Vagina (tissue), 2 donors: ENCODE results near the gene CPA1. TPM values are rescaled to one million over a fixed set of nuclear protein-coding genes. Genes with fewer than 3 reads are reported as not detected.

Experiments
- DNase-seq, 2 donors: peaks; one replicate each; pipeline ENCODE4 v3.0.0-alpha.2; 2017; ENCODE audit errors: extremely low spot score in 2 of 2
- H3K27ac ChIP-seq: fragments of 200-600 bp; sonication (generic); one replicate; pipeline ENCODE4 v1.5.1; 2019
- H3K27me3 ChIP-seq: fragments of 200-600 bp; sonication (generic); one replicate; pipeline ENCODE4 v1.5.1; 2019
- H3K36me3 ChIP-seq, 2 donors: fragments of 200-600 bp; sonication (generic); one replicate each; pipeline ENCODE4 v1.5.1; 2017 to 2019
- H3K4me1 ChIP-seq: fragments of 200-600 bp; sonication (generic); one replicate; pipeline ENCODE4 v1.5.1; 2019
- H3K4me3 ChIP-seq, 2 donors: fragments of 200-600 bp; sonication (generic); 1 replicate in 1 of 2; 2 replicates in 1 of 2; pipeline ENCODE4 v1.5.1; 2016 to 2019
- H3K9me3 ChIP-seq: fragments of 200-600 bp; sonication (generic); one replicate; pipeline ENCODE4 v1.5.1; 2019
- POLR2A ChIP-seq, 2 donors: fragments of 450-650 bp; IDR thresholded peaks; one replicate each; pipeline ENCODE4 v1.6.1; 2017; ENCODE audit warnings: antibody characterized with exemption in 2 of 2, mild to moderate bottlenecking in 2 of 2, moderate library complexity in 2 of 2
- POLR2AphosphoS5 ChIP-seq, 2 donors: sonication (generic); formaldehyde crosslinking; IDR thresholded peaks; one replicate each; pipeline ENCODE4 v1.9.0; 2017; ENCODE audit warnings: antibody characterized with exemption in 2 of 2, mild to moderate bottlenecking in 2 of 2, low read depth in 1 of 2; ENCODE audit not compliant: insufficient read depth in 1 of 2
- intact Hi-C: fragments of 100-400 bp; cut with DNase I; formaldehyde crosslinking; loops from one replicate; pipeline ENCODE4 v1.15.1; 2023
- total RNA-seq: library from RNA; depleted of rRNA; stranded (reverse); fragments of >200 nt; gene quantifications from one replicate; pipeline ENCODE4 v1.2.3, GENCODE V29; 2016
- TF ChIP-seq, protein P1 (sequence below), 3 experiments: fragments of 450-650 bp in 2 of 3; fragments of 200-600 bp in 1 of 3; sonication (generic) in 1 of 3; IDR thresholded peaks; one replicate each; pipeline ENCODE4 v1.5.1; 2017 to 2019; ENCODE audit warnings: antibody characterized with exemption in 3 of 3, mild to moderate bottlenecking in 2 of 3, moderate library complexity in 2 of 3

CPA1 gene
- total RNA-seq, 1 donor from 2014 or later = not detected

DNA sequence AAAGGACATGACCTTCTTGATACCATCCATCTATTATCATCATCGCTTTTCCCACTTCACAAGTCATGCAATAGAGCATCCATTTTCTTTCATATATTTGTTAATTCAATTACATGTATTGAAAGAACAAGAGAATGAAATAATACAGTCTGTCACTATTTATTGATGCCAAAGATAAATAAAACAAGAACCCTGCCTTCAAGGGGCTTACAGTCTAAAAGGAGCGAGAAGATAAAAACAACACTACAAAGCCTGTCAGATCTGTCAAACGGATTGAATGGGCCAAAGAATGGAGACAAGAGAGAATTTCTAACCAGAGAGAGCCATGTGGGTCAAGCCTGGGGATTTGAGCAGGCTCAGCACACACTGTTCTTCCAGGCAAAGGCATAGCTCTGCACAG, 19.8 kb upstream of the CPA1 start:
- Histone ChIP-seq H3K9me3 (no peaks in the 10 kb centered on the region), H3K27ac (no peak overlapping the region), H3K4me3 (no peak overlapping the region), H3K27me3 (no peaks in the 10 kb centered on the region), H3K36me3 (no peaks in the 10 kb centered on the region), H3K4me1 (peaks cover 25% of the 10 kb centered on the region)
- TF ChIP-seq POLR2A (IDR thresholded peaks at IDR 0.05) (no peak), POLR2AphosphoS5 (IDR thresholded peaks at IDR 0.05; ENCODE audit: insufficient read depth in 1 of 2, low read depth in 1 of 2) (no peak)
- TF ChIP-seq, protein P1, sequence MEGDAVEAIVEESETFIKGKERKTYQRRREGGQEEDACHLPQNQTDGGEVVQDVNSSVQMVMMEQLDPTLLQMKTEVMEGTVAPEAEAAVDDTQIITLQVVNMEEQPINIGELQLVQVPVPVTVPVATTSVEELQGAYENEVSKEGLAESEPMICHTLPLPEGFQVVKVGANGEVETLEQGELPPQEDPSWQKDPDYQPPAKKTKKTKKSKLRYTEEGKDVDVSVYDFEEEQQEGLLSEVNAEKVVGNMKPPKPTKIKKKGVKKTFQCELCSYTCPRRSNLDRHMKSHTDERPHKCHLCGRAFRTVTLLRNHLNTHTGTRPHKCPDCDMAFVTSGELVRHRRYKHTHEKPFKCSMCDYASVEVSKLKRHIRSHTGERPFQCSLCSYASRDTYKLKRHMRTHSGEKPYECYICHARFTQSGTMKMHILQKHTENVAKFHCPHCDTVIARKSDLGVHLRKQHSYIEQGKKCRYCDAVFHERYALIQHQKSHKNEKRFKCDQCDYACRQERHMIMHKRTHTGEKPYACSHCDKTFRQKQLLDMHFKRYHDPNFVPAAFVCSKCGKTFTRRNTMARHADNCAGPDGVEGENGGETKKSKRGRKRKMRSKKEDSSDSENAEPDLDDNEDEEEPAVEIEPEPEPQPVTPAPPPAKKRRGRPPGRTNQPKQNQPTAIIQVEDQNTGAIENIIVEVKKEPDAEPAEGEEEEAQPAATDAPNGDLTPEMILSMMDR (IDR thresholded peaks at IDR 0.05) = no peak
- intact Hi-C loops = no loop called here
- DNase-seq = no peak

DNA sequence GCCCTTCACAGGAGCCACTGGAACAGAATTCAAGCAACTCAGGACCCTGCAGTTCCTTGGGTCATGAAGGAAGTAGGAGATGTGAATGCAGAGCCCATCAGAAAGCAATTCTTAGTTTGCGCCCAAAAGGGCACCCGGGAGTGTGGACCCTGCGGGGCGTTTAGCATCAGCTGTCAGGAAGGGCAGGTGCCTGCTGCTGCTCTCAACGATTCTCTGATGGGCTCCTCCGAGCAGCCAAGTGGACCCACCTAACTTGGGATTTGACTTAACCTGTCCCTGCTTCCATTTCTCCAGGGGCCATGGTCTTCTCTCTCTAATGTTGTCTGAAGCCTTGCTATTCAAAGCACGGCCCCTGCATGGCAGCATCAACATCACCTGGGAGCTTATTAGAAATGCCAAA, 18.6 kb upstream of the CPA1 start:
- intact Hi-C loops = no loop called here
- TF ChIP-seq, protein P1 (IDR thresholded peaks at IDR 0.05) = no peak
- TF ChIP-seq POLR2A (IDR thresholded peaks at IDR 0.05) (no peak), POLR2AphosphoS5 (IDR thresholded peaks at IDR 0.05; ENCODE audit: insufficient read depth in 1 of 2, low read depth in 1 of 2) (no peak)
- Histone ChIP-seq H3K27me3 (no peaks in the 10 kb centered on the region), H3K36me3 (no peaks in the 10 kb centered on the region), H3K9me3 (no peaks in the 10 kb centered on the region), H3K27ac (no peak overlapping the region), H3K4me3 (no peak overlapping the region), H3K4me1 (peaks cover 13% of the 10 kb centered on the region)
- DNase-seq = no peak

DNA sequence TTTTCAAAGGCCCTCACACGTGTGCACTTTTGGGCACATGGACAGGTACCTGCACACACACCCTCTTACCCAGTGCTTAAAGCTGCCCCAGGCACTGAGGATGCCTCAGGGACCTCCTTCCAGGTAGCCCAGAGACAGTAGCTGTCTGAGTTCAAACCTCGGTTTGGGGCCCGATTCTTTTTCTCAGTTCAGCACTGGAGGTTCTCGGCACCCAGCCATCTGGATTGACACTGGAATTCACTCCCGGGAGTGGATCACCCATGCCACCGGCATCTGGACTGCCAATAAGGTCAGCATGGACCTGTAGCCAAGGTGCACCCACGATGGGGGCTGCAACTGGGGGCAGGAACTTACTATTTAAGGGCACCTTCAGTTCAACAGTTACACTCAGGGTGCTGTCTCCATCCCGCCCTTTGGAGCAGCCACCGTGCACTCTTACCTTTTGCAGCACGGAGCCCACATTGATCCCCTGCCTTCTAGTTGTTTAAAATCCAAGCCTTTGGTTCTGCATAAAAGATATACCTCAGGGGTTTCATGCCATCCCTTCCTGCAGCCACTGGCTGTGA, 18.0 kb upstream of the CPA1 start:
- Histone ChIP-seq H3K4me1 (peaks cover 7% of the 10 kb centered on the region), H3K36me3 (no peaks in the 10 kb centered on the region), H3K27ac (no peak overlapping the region), H3K9me3 (no peaks in the 10 kb centered on the region), H3K4me3 (no peak overlapping the region), H3K27me3 (no peaks in the 10 kb centered on the region)
- intact Hi-C loops = no loop called here
- DNase-seq = no peak
- TF ChIP-seq POLR2A (IDR thresholded peaks at IDR 0.05) (no peak), POLR2AphosphoS5 (IDR thresholded peaks at IDR 0.05; ENCODE audit: insufficient read depth in 1 of 2, low read depth in 1 of 2) (no peak)
- TF ChIP-seq, protein P1 (IDR thresholded peaks at IDR 0.05) = no peak

DNA sequence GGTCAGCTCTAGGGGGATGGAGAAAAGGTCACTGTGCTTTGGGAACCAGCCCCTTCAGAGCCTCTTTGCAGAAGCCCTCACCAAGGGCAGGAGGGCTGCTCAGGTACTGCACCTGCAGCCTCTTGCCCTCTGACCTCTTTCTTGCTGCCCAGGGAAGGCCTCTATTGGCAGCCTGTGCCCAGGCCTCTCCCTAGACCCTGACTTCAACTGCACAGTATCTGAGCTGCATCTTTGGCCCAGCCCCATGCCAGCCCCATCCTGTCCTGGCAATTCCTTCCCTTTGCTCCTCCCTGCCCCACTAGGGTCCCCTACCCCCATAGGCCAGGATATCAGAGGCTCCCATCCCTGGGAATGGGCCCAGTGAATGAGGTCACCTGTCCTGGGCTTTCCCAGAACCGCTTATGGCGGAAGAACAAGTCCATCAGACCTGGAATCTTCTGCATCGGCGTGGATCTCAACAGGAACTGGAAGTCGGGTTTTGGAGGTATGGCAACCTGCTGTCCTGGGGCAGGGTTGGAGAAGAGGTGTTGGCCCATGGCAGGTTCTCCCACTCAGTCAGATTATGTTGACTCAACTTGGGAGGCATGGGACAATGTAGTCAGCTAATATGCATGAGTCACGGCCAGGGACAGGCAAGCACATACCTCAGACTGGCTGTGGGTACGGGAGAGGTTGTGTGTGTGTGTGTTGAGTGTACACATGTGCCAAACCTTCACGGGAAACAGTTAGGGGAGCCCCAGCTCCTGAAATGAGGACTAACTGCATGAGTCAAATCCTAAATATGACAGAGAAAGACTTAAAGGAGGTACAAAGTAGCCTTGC, 17.1 kb upstream of the CPA1 start:
- DNase-seq = no peak
- H3K36me3 ChIP-seq = no peaks in the 10 kb centered on the region
- no peak overlapping the region for H3K27ac ChIP-seq
- H3K4me1 ChIP-seq = peaks cover 4% of the 10 kb centered on the region
- no peaks in the 10 kb centered on the region for H3K9me3 ChIP-seq
- TF ChIP-seq POLR2A (IDR thresholded peaks at IDR 0.05) (no peak), POLR2AphosphoS5 (IDR thresholded peaks at IDR 0.05; ENCODE audit: insufficient read depth in 1 of 2, low read depth in 1 of 2) (peak in 1 of 2 donors; percentile 63)
- TF ChIP-seq, protein P1 (IDR thresholded peaks at IDR 0.05) = no peak
- intact Hi-C loops = no loop called here
- no peaks in the 10 kb centered on the region for H3K27me3 ChIP-seq
- no peak overlapping the region for H3K4me3 ChIP-seq

DNA sequence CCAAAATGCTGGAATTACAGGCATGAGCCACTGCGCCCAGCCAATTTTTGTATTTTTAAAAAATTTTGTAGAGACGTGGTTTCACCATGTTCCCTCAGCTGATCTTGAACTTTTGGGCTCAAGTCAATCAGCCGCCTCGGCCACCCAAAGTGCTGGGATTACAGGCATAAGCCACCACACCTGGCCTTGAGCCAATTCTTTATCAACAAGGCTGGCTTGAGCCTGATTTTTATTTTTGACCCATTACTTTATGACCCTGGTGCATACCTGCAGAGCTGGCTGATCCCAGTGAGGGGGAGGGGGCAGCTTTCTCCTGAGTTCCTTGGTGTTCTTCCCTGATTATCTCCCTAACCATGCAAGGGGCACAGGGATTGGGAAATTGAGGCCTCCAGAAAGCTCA, 15.8 kb upstream of the CPA1 start:
- Histone ChIP-seq H3K9me3 (no peaks in the 10 kb centered on the region), H3K4me1 (peaks cover 13% of the 10 kb centered on the region), H3K27me3 (no peaks in the 10 kb centered on the region), H3K36me3 (no peaks in the 10 kb centered on the region), H3K4me3 (no peak overlapping the region), H3K27ac (no peak overlapping the region)
- TF ChIP-seq POLR2A (IDR thresholded peaks at IDR 0.05) = no peak
- TF ChIP-seq POLR2AphosphoS5 (IDR thresholded peaks at IDR 0.05; ENCODE audit: insufficient read depth in 1 of 2, low read depth in 1 of 2) = no peak
- TF ChIP-seq, protein P1 (IDR thresholded peaks at IDR 0.05) = no peak
- no peak for DNase-seq
- intact Hi-C loops = no loop called here
